ENCODE data around the gene FBXO42.
"Not testable (repeated sequence)": the region's sequence is repeated elsewhere in the genome, so short reads cannot be mapped to it uniquely, and the experiment has no call there.

The FBXO42 gene

GRCh38 chr1:16258591-16259135 lies 93.6 kb downstream of the FBXO42 start:
- no peak for DNase-seq

DNA sequence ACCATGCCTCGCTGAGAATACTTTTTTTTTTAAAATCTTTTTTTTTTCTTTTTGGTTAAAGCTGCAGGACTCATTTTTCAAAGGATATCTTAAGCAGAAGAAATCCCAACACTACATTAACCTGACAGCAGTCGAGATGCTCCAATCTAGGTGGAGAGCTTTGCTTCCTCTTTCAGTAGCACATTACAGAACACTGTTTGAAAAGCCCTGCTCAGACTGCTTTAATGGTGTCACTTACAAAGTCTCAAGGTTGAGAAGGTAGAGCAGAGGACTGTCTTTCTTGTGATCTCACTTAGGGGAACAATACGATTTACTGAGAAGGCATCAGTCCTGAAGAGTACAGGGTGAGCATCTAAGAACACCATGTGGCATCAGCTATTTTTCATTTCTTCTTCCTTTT lies 94.3 kb downstream of the FBXO42 start:
- no peak for DNase-seq

GRCh38 chr1:16257556-16257955 lies 94.7 kb downstream of the FBXO42 start:
- not testable (repeated sequence) for DNase-seq

DNA sequence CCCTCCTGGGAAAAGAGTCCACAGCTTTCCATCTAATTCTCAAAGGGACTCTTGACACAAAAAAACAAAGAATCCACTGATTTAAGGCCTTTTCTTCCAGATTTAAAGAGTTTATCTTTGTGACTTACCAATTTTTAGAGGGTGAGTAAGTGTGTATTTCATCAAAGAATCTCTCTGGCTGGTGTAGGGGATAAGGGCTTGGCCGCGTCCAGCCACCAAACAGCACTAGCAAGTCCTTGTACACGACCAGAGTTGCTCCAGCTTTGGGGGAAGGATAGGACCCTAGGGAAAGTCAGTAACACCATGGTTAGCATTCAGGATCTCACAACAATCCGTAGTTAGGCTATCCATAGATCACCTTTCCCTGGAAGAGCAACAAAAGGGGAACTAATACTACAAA lies 95.8 kb downstream of the FBXO42 start:
- no peak for DNase-seq

GRCh38 chr1:16254263-16254928 lies 97.9 kb downstream of the FBXO42 start:
- DNase-seq, result no peak

- no peak for DNase-seq
These were observed 98.9 kb downstream of the FBXO42 start for GRCh38 chr1:16253332-16253922.

DNA sequence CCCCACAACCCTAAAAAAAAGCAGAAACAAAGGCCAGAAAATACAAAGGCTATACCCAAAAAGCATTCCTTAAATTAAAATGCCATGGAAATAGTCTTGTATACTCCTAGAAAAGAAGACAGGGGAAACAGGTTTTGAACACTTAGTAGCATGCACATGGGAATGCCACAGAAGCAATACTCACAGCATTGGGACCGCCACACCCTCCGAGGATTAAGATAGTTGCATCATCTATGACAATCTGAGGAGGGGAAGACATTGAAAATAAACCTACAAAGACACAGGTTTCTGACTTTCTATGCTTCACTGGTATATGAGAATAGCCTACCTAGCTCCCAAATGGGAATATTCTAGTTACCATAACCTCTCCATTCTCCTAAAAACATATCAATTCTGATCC lies 99.4 kb downstream of the FBXO42 start:
- no peak for DNase-seq

GRCh38 chr1:16251381-16251780 lies 100.9 kb downstream of the FBXO42 start:
- DNase-seq, result no peak

- no peak for DNase-seq
These were observed 101.6 kb downstream of the FBXO42 start for GRCh38 chr1:16250524-16251251.

- no peak for DNase-seq
These were observed 102.6 kb downstream of the FBXO42 start for GRCh38 chr1:16249596-16250241.

GRCh38 chr1:16248603-16249516 lies 103.4 kb downstream of the FBXO42 start:
- DNase-seq, result peak; percentile 65

- DNase-seq, result no peak
These were observed 104.3 kb downstream of the FBXO42 start for GRCh38 chr1:16248007-16248436.

DNA sequence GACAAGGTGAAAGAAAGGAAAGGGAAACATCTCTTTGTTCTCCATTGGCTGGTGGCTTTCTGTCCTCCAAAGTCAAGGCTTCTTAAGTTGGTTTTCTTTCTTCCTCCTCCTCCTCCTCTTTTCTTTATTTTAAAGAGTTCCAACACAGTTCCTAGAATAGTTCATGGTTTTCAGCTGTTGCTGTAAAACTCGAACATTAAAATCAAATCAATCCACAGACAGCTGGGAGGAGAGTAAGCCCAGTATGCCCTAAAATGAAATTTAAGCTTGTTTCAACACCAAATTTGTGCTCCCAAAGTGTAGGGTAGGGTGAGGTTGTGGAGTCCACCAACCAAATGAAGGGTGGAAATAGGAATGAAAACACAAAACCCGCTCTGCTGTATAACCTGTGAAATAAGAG lies 104.8 kb downstream of the FBXO42 start:
- DNase-seq, result no peak

GRCh38 chr1:16246961-16247360 lies 105.3 kb downstream of the FBXO42 start:
- no peak for DNase-seq

GRCh38 chr1:16246239-16246638 lies 106.0 kb downstream of the FBXO42 start:
- not testable (repeated sequence) for DNase-seq

- DNase-seq, result no peak
These were observed 106.6 kb downstream of the FBXO42 start for GRCh38 chr1:16245476-16246196.

GRCh38 chr1:16244650-16245285 lies 107.5 kb downstream of the FBXO42 start:
- no peak for DNase-seq

- peak; percentile 18 for DNase-seq
These were observed 108.2 kb downstream of the FBXO42 start for GRCh38 chr1:16243936-16244649.

DNA sequence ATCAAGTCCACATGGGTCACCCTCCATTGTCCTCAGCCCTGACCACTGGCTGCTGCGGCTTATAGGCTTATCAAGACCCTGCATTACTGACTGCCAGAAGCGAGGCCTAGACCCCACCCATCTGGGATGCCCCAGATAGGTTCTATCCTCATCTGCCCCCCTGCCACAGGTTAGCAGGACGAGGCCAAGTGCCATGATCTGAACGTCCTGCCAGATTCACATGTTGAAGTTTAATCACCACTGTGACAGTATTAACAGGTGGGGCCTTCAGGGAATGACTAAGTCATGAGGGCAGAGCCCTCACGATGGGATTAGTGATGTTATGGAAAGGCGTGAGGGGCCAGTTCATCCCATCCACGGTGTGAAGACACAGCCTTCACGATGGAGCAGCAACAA lies 109.1 kb downstream of the FBXO42 start:
- DNase-seq, result no peak

- no peak for DNase-seq
These were observed 109.6 kb downstream of the FBXO42 start for GRCh38 chr1:16242556-16243214.

All from NCI-H774 (cell line).